Stimulated activated naive CD4-positive, alpha-beta T cell treated with Interleukin-2 at 50 U/mL for 16 hours (primary cell): ENCODE results near the gene FGFRL1.
"Not testable (repeated sequence)": the region's sequence is repeated elsewhere in the genome, so short reads cannot be mapped to it uniquely, and the experiment has no call there.

Experiments used
- DNase-seq: peaks from one replicate; lab custom pipeline; 2025; lab: John Stamatoyannopoulos, UW

Gene FGFRL1

DNA sequence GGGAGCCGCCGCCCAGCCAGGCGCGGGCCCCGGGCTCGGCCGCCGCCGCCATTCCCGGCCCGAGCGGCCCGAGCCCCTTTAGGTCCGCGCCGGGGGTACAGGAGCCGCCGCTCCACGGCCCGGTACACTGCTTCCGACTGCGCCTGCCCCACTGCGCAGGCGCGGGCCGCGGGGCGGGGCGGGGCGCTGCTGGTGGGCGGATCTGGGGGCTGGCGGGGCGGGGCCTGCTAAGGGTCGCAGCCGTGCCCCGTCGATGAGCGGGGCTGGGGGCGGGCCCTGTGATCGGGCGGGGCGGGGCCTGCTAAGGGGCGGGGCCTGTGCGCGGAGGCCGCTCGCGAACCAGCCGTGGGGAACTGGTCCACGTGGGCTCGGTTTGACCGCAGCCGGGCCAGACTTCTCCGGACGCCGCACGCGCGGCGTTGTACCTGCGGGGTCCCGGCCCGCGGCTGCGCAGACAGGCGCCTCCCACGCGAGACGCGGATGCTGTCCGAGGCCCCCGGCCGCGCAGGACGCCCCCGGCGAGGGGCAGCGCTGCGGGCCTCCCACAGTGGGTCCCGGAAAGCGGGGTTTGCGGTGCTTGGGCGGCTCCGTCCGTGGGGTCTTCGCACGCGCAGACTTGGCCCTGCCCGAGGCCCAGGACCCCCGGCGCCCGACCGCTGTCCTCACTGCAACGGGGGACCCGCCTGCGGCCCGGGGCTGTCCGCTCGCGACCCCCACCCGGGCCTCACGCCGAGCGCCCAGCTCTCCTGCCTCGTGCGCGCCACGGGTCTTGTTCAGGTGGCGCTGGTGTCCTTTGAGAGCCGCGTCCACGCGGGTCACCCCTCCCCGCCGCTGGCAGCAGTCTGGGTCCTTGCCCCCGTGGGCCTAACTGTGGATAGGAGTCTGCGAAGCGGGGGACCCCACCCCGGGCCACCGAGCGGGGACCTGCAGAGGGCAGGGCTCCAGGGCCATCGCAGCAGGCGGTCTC, 37.7 kb upstream of the FGFRL1 start, which contains the start of gene DGKQ:
TSS of gene DGKQ (minus strand) at position 139 of the 967 bp plus-strand sequence. CDS start at position 52, 87 bp downstream.
- DNase-seq = peak; percentile 79

DNA sequence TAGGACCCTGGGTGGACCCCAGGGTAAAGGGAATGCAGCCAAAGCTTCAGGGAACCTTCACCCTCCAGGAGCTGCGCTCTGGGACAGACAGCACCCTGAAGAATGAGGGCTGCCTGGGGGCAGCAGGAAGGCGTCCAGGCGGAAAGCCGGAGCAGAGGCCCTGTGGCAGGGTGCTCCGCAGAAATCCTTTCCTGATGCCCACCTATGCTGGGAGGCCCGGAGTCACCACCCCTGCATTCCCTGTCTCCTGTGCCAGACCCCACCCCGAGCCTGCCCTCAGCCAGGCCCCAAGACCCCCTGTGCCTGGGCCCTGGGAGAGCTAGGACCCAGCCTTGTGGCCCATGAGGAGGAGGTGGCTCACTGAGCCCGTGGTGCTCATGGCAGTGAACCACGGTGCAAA, 36.8 kb upstream of the FGFRL1 start:
- DNase-seq = no peak

DNA sequence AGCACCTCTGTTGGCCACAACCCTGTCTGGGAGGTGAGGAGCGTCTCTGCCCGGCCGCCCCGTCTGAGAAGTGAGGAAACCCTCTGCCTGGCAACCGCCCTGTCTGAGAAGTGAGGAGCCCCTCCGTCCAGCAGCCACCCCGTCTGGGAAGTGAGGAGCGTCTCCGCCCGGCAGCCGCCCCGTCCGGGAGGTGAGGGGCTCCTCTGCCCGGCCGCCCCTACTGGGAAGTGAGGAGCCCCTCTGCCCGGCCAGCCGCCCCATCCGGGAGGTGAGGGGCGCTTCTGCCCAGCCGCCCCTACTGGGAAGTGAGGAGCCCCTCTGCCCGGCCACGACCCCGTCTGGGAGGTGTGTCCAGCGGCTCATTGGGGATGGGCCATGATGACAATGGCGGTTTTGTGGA, 35.4 kb upstream of the FGFRL1 start:
- not testable (repeated sequence) for DNase-seq

DNA sequence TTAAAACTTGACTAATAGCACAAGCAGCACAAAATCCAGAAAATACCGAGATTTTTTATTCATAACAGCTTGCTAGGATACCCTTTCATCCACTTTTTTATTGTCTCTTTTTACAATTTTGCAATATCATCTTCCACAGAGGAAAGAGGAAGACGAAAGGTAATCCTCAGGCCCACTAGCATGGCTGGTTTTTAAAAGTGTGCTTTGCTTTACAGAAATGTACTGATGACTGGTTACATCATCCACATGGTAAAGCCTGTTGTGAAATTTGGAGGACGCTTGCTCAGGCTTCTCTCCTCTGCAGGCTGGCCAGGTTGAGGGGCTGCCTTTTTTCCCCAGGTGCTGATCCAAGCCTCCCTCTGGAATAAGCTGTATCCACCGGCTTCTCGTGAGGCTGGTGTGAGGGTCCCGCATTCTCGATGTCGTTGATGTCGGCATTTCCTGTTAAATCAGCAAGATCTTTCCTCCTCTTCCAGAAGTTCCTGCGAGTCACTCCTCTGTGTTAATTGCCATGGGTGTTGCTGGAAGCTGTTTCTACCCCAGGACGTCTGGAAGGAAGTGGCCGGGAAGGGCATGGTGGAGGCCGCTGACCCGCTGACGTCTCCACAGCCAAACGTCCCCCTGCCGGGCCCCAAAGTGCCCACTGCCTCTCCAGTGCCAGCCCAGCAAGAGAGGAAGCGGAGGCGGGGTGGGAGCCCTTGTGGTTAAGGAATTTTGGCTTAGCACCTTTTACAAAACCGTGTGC, 32.3 kb upstream of the FGFRL1 start:
- DNase-seq = no peak

DNA sequence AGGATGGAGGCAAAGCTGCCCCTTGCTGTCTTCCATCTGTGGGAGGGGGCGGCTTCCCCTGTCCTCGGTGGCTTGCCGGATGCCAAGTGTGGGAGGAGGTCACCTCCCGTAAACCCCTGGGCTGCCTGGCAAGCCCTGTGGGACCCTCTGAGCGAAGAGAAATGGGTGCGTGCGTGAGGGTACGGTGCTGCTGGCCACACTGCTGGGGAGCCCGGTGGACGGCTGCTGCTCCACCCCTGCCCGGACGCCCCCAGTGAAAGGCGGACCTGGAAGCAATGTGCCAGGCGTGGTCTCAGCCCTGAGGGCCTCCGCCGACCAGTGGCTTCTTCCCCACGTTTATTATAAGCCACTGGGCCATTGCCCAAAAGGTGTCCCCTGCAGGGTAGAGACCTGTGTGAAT, 29.1 kb upstream of the FGFRL1 start:
- DNase-seq = no peak

DNA sequence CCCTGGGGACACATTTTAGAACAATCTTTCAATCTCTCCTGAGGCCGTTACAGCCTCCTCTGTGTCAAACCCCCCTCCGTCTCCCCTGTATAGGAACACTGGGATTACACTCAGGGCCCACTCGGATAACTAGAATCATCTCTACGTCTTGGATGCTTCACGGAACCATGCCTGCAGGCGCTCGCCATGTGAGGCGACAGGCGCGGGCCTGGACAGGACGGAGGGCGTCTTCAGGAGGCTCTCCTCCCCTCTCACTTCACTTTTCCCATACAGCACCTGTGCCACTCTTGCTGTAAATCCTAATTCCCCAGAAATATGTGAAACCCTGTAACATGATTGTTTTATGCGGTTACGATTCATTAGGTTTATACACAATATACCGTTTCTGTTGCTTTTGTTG, 28.6 kb upstream of the FGFRL1 start:
- DNase-seq = no peak

DNA sequence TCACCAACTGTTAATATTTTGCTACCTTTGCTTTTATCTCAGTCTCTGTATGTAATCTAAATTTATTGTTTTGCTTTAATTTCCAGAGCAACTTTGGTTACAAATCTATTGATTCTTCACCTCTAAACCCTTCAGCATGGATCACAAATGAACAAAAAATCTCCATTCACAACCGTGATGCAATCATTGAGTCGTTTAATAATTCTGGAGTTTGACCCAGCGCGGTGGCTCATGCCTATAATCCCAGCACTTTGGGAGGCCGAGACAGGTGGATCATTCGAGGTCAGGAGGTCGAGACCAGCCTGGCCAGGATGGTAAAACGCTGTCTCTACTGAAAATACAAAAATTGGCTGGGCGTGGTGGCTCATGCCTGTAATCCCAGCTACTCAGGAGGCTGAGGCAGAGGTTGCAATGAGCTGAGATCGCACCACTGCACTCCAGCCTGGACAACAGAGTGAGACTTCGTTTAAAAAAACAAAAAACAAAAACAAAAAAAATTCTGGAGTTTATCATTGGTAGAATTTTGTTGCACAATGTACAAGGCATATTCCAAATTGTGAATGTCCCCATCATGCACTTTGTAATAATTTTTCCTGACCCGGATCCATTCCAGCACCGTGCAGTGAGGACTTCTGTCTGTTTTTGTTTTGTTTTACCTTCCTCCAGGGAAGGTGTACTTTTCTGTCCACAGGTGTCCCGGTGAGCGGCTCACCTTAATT, 26.9 kb upstream of the FGFRL1 start:
- no peak for DNase-seq

DNA sequence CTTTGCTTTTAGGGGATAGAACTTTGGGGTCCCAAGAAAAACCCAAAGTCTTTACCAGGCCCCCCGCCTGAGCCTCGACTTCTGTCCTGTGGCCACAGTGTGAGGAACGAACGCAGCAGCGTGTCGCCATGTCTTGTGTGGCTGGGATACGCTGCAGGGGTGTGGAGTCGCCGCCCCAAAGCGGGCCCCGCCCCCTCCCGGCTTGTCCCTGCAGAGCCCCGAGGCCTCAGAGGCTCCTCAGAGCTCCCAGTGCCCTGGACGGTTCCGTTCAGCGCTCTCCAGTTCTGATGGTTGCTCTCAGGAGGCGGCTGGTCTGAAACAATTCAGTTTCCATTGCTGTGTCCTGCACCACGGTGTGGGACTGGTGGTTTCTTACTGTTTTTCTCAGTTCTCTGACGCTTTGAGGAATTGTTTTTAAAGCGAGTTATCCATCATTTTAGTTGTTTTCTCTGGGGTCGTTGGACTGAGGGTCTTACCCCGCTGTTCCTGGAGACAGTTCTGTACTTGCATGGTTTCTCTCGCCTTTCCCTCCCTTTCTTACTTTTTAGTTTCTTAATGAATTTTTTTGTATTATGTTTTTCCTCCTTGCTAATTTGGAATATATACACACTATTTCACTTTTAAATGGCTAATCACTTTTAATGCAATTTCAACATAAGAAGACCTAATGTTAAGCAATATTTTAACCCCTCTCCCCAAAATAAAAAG, 26.1 kb upstream of the FGFRL1 start:
- peak; percentile 69 for DNase-seq

DNA sequence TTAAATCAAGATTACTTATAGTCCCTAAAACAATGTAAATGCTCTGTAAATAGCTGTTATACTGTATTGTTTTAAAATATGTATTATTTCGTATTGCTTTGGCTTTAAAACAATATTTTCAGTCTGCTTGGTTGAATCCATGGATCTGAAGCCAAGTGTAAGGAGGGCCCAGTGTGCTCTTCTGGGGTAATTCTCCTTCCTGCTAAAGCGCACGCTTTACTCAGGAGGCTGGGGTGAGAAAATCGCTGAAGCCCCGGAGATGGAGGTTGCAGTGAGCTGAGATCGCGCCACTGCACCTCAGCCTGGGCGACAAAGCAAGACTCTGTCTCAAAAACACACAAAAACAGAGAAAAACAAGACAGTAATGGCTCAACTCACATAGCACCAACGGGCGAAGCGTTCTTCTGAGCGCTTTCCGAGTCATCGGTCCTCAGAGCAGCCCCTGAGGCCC, 25.0 kb upstream of the FGFRL1 start:
- no peak for DNase-seq

DNA sequence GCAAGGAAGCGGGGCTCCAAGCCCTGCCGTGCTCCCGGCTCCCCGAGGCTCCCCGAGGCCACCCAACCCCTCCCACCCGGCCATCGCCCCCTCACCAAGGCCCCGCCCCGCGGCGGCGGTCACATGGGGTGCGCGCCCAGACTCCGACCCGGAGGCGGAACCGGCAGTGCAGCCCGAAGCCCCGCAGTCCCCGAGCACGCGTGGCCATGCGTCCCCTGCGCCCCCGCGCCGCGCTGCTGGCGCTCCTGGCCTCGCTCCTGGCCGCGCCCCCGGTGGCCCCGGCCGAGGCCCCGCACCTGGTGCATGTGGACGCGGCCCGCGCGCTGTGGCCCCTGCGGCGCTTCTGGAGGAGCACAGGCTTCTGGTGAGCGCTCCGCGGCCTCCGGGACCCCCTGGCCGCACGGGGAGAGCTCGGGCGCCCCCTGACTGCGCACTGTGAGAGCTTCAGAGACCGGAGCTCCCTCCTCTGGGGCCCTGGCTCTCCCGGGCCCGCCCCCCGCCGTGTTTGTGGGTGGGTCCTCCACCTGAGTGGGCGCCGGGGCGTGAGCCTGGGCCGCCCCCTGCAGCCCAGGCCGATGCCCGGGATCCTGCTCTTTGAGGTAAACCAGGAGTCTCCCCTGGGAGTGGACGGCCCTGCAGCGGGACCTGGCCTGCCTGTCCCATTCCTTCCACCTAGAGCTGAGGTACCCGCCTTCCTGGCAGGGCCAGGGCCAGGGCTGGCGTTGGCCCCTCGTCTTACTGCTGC, 24.4 kb upstream of the FGFRL1 start, which contains the start of gene IDUA:
TSS of gene IDUA (plus strand) at position 166 of the 745 bp plus-strand sequence. CDS start at position 207, 41 bp downstream.
- peak; percentile 83 for DNase-seq

DNA sequence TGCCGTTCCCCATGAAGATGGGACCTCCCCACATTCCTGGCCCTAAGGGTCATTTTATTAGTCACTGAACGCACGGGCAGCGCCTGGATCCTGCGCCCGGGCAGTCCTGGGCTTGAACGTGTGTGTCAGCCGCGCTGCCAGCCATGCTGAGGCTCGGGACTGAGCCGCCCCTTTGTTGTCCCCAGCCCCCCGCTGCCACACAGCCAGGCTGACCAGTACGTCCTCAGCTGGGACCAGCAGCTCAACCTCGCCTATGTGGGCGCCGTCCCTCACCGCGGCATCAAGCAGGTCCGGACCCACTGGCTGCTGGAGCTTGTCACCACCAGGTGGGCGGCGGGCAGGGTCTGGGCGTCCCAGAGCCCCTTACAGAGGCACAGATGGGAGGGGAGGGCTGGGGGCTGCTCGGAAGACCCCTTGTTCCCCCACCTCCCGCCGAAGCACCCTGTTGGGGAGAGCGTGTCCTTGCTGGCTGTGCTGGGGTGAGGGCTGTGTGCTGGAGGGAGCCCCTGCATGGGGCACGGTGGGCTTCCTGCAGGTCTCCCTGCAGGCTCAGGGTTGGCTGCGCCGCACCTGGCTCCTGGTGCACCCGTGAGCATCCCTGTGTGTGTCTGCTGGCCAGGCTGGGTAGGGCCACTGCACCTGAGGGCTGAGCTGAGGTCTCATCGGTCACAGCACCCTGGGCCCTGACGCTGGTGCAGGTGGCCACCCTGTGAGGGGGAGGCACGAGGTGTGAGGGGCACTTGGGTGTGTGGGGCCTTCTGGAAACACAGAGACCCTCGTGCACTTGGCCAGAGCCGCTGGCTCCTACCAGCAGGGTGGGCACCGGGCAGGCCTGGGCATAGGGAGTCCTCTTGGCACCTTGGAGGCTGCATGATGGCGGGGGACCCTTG, 23.6 kb upstream of the FGFRL1 start:
- DNase-seq = no peak

DNA sequence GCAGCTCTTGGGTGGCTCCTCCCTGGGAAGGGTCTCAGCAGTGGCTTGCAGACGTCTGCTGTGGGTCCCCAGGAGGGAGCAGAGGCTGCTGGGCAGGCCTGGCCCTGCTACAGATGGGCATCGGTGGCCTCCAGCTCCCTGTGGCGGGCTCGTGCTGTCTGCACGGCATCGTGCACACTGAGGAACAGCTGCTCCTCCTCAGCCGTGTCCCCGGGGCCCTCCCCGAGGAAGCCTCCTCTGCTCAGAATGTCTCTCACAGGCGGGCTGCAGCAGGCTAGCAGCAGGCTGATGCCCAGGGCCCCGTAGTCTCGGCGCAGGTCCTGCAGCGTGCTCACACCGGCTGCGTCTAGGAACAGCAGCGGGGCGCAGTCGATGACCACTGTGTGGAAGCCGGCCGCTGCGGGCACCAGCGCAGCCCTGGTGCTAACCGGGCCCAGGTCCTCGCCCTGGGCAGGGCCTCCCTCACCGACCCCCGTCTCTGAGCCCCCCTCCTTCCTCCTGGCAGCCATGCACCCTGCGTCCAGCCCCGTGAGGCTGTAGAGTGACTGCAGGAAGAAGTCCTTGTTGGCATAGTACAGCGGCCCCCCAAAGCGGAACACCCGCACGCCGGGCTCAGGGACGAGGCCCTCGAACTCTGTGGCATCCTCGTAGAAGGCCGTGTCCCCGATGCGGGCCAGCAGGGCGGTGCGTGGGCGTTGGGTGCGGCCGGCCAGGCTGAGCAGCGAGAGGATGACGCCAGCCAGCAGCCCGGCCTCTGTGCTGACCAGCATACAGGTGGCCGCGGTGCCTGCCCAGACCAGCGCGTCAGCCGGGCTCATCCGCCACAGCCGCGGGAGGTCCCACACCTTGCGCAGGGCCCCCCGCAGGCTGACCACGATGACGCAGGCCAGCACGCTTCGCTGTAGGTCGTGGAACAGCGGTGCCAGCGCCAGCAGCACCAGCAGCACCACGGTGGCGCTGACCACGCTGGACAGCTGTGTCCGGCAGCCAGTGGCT, 22.4 kb upstream of the FGFRL1 start:
- DNase-seq = no peak

DNA sequence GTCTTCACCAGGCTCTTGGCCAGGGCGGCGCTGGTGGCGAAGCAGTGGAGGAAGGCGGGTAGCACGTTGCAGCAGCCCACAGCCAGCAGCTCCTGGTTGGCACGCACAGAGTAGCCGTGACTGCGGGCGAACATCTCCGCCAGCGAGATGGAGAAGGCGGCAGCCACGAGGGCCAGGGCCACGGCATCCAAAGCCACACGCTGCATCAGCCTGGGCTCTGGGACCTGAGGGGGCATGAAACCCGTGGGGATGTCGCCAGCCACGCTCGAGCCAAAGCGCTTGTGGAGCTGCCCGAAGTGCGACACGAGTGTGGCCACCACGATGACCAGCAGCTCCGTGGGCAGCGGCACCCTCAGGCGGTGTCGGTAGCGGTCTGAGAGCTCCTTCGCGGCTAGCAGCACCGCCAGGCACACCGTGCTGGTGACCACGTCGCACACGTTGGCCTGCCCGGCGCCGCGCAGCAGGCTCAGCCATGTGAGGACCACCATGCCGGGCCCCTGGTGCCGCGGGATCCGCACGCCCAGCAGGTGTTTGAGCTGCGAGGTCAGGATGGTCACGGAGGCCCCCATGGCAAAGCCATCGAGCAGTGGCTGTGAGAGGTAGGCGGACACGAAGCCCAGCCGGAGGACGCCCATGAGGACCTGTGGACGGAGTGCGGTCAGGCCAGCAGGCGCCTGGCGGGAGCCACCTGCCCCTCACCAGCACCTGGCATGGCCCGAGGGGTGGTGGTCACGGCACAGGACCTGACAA, 21.5 kb upstream of the FGFRL1 start:
- DNase-seq = no peak

DNA sequence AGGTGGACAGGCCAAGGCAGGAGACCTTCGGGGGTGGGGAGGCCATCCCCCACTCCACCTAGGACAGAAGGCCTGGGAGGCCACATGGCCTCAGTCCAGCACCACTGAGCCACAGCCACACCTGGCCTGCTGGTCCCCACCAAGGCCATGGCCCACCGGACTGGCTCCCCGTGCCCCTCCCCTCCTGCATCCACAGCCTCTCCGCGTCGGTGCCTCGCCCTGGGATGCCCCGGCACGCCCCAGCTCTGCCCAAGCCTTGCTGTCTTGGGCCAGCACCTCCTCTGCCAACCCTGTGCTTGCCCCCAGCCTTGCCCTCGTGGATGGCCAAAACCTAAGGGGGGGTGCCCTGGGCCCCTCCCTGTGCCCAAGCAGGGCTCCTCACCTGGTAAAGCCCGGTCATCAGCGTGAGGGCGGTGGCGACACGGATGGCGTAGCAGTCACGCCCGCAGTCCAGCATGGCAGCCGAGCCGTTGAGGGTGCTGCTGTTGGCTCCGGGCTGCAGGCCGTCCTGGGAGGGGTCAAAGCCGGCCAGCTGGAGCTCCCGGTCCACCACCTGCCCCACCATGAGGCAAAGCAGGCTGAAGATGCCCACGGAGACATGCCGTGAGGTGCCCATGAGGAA, 20.6 kb upstream of the FGFRL1 start:
- DNase-seq = no peak

DNA sequence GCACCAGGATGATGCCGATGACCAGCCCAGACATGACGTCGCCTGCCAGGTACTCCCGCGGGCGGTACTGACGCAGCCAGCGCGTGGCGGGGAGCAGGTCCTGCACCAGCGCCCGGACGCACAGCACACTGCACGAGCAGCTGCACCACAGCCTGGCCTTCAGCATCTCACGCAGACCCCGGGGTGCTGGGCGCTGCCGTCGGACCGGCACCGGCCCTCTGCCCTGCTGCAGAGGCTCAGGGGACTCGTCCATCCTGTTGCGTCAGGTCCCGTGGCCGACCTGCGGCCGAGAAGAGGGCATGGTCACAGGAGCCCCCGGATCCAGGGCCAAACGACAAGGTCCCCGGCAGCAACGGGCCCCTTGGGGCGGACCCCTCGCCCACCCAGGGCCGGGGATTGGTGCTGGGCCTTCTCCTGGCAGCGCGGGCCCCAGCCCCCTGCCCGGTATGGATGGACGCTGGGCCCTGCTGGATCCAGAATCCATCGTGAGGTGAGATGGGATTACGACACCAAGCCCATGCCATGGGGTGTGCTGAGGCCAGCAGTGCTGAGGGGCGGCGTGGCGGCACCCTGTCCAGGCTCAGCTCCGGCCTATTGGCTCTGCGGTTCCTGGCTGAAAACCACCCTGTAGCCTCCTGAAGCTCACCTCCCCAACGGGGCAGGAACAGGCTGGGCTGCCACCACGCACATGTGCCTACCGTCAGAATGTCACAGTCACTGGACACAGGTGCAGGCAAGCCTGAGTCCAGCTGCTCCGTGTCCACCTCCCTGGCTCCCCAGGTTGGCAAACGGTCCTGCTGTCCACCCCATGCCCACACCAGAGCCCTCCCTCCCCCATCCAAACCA, 19.8 kb upstream of the FGFRL1 start:
- DNase-seq = no peak
